ENCODE measurements around the gene ZNF425. TPM values are rescaled to one million over a fixed set of nuclear protein-coding genes. Genes with fewer than 3 reads are reported as not detected.
A peak's percentile ranks its signal among the peaks of the same experiment; 100 is the strongest.
"Not testable (repeated sequence)": the region's sequence is repeated elsewhere in the genome, so short reads cannot be mapped to it uniquely, and the experiment has no call there.

ZNF425 gene
- total RNA-seq, 1 donor from 2014 or later, result 7.0 TPM

- Mint-ChIP-seq H3K36me3 (peaks cover 20% of the 10 kb centered on the region), H3K4me3 (no peak overlapping the region), H3K4me1 (no peaks in the 10 kb centered on the region), H3K9me3 (no peaks in the 10 kb centered on the region), H3K27me3 (ENCODE audit: low read depth) (no peaks in the 10 kb centered on the region), H3K27ac (no peak overlapping the region)
- TF ChIP-seq, protein P1, sequence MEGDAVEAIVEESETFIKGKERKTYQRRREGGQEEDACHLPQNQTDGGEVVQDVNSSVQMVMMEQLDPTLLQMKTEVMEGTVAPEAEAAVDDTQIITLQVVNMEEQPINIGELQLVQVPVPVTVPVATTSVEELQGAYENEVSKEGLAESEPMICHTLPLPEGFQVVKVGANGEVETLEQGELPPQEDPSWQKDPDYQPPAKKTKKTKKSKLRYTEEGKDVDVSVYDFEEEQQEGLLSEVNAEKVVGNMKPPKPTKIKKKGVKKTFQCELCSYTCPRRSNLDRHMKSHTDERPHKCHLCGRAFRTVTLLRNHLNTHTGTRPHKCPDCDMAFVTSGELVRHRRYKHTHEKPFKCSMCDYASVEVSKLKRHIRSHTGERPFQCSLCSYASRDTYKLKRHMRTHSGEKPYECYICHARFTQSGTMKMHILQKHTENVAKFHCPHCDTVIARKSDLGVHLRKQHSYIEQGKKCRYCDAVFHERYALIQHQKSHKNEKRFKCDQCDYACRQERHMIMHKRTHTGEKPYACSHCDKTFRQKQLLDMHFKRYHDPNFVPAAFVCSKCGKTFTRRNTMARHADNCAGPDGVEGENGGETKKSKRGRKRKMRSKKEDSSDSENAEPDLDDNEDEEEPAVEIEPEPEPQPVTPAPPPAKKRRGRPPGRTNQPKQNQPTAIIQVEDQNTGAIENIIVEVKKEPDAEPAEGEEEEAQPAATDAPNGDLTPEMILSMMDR (IDR thresholded peaks at IDR 0.05; ENCODE audit: unreplicated experiment), result no peak
- DNase-seq (ENCODE audit: low spot score in 2 of 2, unreplicated experiment in 2 of 2), result no peak
These were observed 54.9 kb downstream of the ZNF425 start for GRCh38 chr7:149071182-149071635.

GRCh38 chr7:149070372-149071125, 55.6 kb downstream of the ZNF425 start:
- H3K36me3 Mint-ChIP-seq, result peaks cover 20% of the 10 kb centered on the region
- TF ChIP-seq, protein P1 (IDR thresholded peaks at IDR 0.05; ENCODE audit: unreplicated experiment), result no peak
- no peak overlapping the region for H3K4me3 Mint-ChIP-seq
- H3K27ac Mint-ChIP-seq, result no peak overlapping the region
- no peaks in the 10 kb centered on the region for H3K9me3 Mint-ChIP-seq
- H3K4me1 Mint-ChIP-seq, result peaks cover 2% of the 10 kb centered on the region
- DNase-seq (ENCODE audit: low spot score in 2 of 2, unreplicated experiment in 2 of 2), result no peak
- no peaks in the 10 kb centered on the region for H3K27me3 Mint-ChIP-seq (ENCODE audit: low read depth)

- Mint-ChIP-seq H3K27me3 (ENCODE audit: low read depth) (no peaks in the 10 kb centered on the region), H3K27ac (no peak overlapping the region), H3K4me3 (no peak overlapping the region), H3K36me3 (peaks cover 20% of the 10 kb centered on the region), H3K9me3 (no peaks in the 10 kb centered on the region), H3K4me1 (peaks cover 5% of the 10 kb centered on the region)
- TF ChIP-seq, protein P1 (IDR thresholded peaks at IDR 0.05; ENCODE audit: unreplicated experiment), result no peak
- no peak for DNase-seq (ENCODE audit: low spot score in 2 of 2, unreplicated experiment in 2 of 2)
These were observed 58.3 kb downstream of the ZNF425 start for GRCh38 chr7:149067869-149068268.

- Mint-ChIP-seq H3K27ac (no peak overlapping the region), H3K9me3 (no peaks in the 10 kb centered on the region)
- DNase-seq (ENCODE audit: low spot score in 2 of 2, unreplicated experiment in 2 of 2), result no peak
These were observed 62.6 kb downstream of the ZNF425 start for GRCh38 chr7:149063476-149063875.

GRCh38 chr7:149062217-149062899, 63.8 kb downstream of the ZNF425 start:
- not testable (repeated sequence) for H3K27ac Mint-ChIP-seq; H3K4me3 Mint-ChIP-seq; H3K36me3 Mint-ChIP-seq; H3K27me3 Mint-ChIP-seq (ENCODE audit: low read depth); DNase-seq (ENCODE audit: low spot score in 2 of 2, unreplicated experiment in 2 of 2); H3K9me3 Mint-ChIP-seq
- H3K4me1 Mint-ChIP-seq, result peaks cover 11% of the 10 kb centered on the region

More at GRCh38 chr7:149063476-149063875, 62.6 kb downstream of the ZNF425 start:
- Mint-ChIP-seq H3K27me3 (ENCODE audit: low read depth) (no peaks in the 10 kb centered on the region), H3K4me1 (peaks cover 11% of the 10 kb centered on the region), H3K36me3 (peaks cover 5% of the 10 kb centered on the region), H3K4me3 (no peak overlapping the region)
- TF ChIP-seq, protein P1 (IDR thresholded peaks at IDR 0.05; ENCODE audit: unreplicated experiment), result no peak

- TF ChIP-seq, protein P1 (IDR thresholded peaks at IDR 0.05; ENCODE audit: unreplicated experiment), result no peak
- Mint-ChIP-seq H3K9me3 (no peaks in the 10 kb centered on the region), H3K4me1 (peaks cover 8% of the 10 kb centered on the region), H3K36me3 (no peaks in the 10 kb centered on the region), H3K27me3 (ENCODE audit: low read depth) (no peaks in the 10 kb centered on the region), H3K4me3 (no peak overlapping the region), H3K27ac (peak overlapping the region; percentile 90)
- no peak for DNase-seq (ENCODE audit: low spot score in 2 of 2, unreplicated experiment in 2 of 2)
These were observed 66.0 kb downstream of the ZNF425 start for GRCh38 chr7:149060156-149060555.
